GM21528 (cell line): ENCODE results near the gene LPXN.
A peak's percentile ranks its signal among the peaks of the same experiment; 100 is the strongest.

Experiments
- ATAC-seq: cut with Tn5 transposase; IDR thresholded peaks from one replicate; pipeline ENCODE4 v1.9.1; 2021; ENCODE audit warnings: mild to moderate bottlenecking, moderate library complexity; ENCODE audit not compliant: unreplicated experiment, low FRiP score

Gene LPXN

GRCh38 chr11:58575377-58576020 is at the start of gene LPXN:
LPXN (minus strand) TSS chr11:58575856; CDS start chr11:58575772, 84 bp downstream.
- ATAC-seq, result no peak

DNA sequence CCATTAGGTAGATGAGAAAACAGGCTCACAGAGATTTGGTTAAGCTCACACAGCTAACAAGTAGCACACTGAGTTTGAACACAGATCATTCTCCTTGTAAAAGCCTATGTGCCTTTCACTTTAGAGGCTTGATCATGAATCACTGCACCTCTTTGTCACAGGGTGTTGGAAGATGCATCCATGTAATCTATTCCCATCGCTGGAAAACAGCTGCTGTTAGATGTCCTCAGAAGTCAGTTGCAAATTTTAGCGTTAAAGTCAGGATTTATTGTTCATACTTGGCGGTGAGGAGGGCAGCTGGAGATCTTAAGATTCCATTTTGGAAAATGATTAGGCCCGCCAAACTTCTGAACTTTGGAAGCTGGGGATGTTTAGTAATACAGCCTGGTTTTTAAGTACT is 49.4 kb upstream of the LPXN start:
- no peak for ATAC-seq

- no peak for ATAC-seq
Observed at GRCh38 chr11:58622344-58622743, 46.7 kb upstream of the LPXN start, which contains the start of gene CNTF. CNTF (plus strand) TSS chr11:58622665; CDS start chr11:58622753, 88 bp downstream.

- ATAC-seq, result peak; percentile 73
Observed at GRCh38 chr11:58621586-58622262, 46.1 kb upstream of the LPXN start.

GRCh38 chr11:58617976-58618557 is 42.4 kb upstream of the LPXN start:
- no peak for ATAC-seq

- no peak for ATAC-seq
Observed at GRCh38 chr11:58616594-58616993, 40.9 kb upstream of the LPXN start.

DNA sequence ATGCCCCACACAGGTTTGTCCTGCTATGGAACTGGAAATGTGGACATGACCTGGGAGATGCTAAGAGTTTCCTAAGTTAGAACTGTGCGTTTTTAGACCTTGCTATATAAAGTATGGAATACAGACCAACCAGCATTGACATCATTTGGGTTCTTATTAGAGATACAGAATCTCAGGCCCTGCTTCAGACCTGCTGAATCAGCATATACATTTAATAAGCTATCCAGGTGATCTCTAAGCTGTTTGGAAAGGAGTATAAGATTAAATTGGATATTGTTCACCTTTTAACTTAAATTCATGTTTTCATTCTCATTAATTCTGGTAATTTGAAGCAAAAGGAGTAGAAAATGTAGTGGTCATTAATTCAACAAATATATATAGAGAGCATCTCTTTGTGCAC is 39.9 kb upstream of the LPXN start:
- no peak for ATAC-seq

DNA sequence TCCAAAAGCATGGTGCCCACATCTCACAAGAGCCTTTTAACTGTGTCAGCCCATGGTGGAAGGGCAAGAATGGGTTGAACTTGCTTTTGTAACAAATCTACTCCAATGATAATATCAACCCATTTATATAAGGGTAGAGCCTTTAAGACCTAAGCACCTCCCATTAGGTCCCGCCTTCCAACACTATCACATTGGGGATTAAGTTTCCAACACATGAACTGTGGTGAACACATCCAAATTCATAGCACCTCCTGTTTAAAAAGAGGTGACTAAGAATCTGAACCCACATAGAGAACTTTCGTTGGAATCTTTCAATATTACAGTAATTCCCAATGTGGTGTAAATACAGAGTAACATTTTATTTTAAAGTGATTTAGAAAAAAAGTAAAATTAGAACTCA is 37.6 kb upstream of the LPXN start:
- ATAC-seq, result no peak

DNA sequence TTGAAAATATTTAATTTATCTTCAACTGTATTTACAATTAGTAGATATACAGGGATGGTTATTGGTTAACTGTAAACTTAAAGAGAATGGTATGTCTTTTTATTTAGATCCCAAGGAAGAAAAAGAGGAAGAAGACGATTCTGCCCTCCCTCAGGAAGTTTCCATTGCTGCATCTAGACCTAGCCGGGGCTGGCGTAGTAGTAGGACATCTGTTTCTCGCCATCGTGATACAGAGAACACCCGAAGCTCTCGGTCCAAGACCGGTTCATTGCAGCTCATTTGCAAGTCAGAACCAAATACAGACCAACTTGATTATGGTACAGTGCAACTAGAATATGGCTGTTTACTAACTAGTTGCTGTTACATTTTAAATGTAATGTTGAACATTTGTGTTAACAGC is 34.1 kb upstream of the LPXN start:
- ATAC-seq, result no peak

DNA sequence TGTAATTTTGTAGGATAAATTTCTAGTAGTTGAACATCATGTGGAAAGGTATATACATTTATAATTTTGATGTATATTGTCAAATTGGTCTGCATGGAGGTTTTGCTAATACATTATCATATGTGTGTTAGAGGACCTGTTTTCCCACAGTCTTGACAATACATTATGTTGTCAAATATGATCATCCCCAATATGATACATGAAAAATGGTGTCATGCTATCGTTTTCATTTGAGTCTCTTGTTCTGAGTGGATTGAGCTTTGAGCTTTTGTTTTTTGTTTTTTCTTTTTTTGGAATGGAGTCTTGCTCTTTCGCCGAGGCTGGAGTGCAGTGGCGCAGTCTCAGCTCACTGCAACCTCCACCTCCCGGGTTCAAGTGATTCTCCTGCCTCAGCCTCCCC is 32.7 kb upstream of the LPXN start:
- no peak for ATAC-seq

DNA sequence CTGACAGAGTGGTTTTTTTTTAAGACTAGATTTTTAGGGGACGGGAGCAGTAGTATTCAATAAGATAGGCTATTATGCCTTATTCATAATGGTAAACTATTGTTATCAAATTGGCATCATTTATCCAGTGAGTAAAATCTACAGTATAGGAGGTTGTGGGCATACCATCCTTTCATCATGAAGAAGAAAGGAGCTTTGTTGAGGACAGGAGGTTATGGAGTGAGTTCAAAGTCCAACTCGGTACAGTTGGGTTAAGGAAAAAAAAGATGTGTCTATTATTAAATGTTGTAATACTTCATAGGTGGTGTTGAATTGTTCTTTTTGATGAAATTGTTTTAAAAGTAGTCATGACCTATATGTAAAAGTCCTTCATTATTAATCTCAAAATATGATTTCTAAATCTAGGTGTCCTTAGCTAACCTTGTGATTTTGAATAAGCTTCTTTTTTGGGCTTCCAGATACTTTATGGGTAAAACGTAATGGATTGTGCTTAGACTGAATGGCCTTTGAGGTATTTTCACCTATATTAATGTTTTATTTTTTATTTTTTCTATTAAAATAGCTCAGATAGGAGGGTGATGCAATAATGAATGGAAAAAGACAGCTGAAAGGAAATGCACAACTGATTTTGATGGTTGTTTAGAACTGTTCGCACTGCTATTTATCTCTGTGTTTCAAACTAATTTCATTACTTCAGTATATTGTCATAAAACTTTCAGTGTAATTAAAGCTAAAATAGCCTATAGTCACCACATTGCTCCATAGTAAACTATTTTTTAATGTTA is 31.5 kb upstream of the LPXN start:
- no peak for ATAC-seq

DNA sequence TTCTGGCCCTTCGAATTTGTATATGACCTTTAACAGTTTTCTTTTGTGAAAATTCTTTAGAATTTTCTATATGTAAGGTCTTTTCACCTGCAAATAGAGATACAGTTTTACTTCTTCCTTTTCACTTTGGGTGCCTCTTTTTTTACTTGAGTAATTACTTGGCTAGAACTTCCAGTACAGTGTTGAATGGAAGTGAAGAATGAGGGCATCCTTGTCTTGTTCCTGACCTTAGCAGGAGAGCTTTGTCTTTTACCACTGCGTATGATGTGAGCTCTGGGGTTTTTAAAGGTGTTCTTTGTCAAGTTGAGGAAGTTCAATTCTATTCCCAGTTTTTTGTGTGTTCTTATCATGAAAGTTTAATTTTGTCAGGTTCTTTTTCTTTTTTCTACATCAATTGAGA is 24.9 kb upstream of the LPXN start:
- ATAC-seq, result no peak

DNA sequence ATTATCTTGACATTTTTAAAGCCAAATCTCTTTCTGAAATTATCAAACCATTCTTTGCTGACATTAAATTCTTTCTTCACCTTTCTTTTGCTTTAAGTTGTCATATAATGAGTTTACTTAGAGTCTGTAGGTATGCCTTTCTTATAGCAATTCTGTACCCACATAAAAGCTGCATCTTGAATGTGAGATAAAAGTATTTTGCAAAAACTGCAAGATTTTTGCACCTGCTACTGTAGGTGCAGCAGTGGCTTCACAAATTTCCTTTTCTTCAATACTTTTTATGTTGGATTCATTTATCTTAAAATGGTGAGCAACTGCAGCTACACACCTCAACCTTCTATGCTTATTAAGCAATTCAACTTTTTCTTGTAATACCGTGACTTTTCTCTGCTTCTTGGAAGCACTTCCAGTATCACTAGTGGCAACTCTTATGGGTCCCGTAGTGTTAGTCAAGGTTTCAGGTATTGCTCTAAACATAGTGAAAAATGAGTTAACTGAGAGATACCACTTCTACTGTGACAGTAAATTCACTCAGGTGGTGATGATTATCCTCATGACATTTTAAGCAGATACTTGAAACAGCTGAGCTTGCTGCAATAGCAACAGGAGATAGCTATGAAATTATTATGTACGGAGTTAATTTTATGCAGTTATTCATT is 22.0 kb upstream of the LPXN start:
- no peak for ATAC-seq

DNA sequence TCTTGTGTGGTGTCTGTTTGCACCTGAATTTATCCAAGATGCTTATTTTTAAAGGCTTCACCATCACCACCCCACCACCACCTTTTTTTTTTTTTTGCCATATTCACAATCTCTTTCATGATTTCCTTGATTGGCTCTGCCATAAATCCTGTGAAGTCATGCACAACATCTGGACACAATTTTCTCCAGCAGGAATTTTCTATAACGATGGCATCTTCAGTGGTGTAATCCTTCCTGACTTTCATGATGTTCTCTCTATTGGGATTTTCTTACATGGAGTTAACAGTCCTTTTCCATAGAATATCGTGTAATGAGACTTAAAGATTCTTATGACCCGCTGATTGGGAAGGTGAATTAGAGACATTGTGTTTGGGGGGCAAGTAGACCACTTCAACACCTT is 21.0 kb upstream of the LPXN start:
- no peak for ATAC-seq

GRCh38 chr11:58594826-58595225 is 19.2 kb upstream of the LPXN start:
- ATAC-seq, result no peak

GRCh38 chr11:58592760-58593472 is 17.3 kb upstream of the LPXN start:
- ATAC-seq, result no peak

DNA sequence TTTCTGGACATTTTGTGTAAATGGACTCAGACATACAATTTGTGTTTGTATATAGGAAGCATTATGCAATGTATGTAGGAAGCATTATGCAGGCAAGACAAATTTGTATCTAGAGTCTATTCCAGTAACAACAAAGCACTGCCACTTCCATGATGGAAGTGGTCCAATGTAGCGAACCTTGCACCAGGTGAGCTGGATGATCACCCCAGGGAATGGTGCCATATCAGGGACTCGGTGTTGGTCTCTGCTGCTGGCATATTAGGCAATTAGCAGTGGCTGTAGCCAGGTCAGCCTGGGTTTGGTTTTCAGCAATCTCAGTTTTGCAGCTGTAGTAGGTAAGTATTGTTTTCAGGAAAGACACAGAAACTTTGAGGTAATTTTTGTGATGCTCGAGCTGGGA is 16.0 kb upstream of the LPXN start:
- no peak for ATAC-seq

- ATAC-seq, result no peak
Observed at GRCh38 chr11:58586998-58587397, 11.3 kb upstream of the LPXN start.

GRCh38 chr11:58582437-58582836 is 6.8 kb upstream of the LPXN start:
- no peak for ATAC-seq

- ATAC-seq, result no peak
Observed at GRCh38 chr11:58580311-58580710, 4.7 kb upstream of the LPXN start.
